Thoracic aorta (tissue), 2 donors: Measurements from ENCODE around the gene RGR. TPM values are rescaled to one million over a fixed set of nuclear protein-coding genes. Genes with fewer than 3 reads are reported as not detected.

Source experiments
- ATAC-seq: fragments of 150-250 bp; one replicate; pipeline ENCODE4 v1.8.0; 2017; ENCODE audit warnings: low read depth; ENCODE audit not compliant: insufficient number of reproducible peaks, low FRiP score
- DNase-seq: peaks from one replicate; pipeline ENCODE4 v3.0.0-alpha.2; 2020; ENCODE audit warnings: low spot score
- H3K27ac ChIP-seq, 2 donors: fragments of 200-600 bp; sonication (generic); 1 replicate in 1 of 2; 2 replicates in 1 of 2; pipeline ENCODE4 v1.5.1; 2016; ENCODE audit warnings: mild to moderate bottlenecking in 2 of 2, moderate library complexity in 2 of 2
- H3K27me3 ChIP-seq: fragments of 200-600 bp; sonication (generic); replicated peaks from 2 replicates; pipeline ENCODE4 v1.6.0; 2016; ENCODE audit warnings: mild to moderate bottlenecking; ENCODE audit not compliant: insufficient read depth
- H3K36me3 ChIP-seq: fragments of 200-600 bp; sonication (generic); one replicate; pipeline ENCODE4 v1.5.1; 2016
- H3K4me1 ChIP-seq, 2 donors: fragments of 200-600 bp; sonication (generic); 1 replicate in 1 of 2; 2 replicates in 1 of 2; pipeline versions ENCODE4 v1.5.1 to v1.6.0; 2016; ENCODE audit warnings: low read depth in 2 of 2, mild to moderate bottlenecking in 1 of 2; ENCODE audit not compliant: control insufficient read depth in 1 of 2
- H3K4me3 ChIP-seq: fragments of 200-600 bp; sonication (generic); 2 replicates; pipeline ENCODE4 v1.5.1; 2016; ENCODE audit warnings: mild to moderate bottlenecking
- H3K9me3 ChIP-seq: fragments of 200-600 bp; sonication (generic); 2 replicates; pipeline ENCODE4 v1.5.1; 2016
- total RNA-seq, 2 donors: library from RNA; depleted of rRNA; stranded (reverse); fragments of >200 nt; gene quantifications; one replicate each; pipeline versions ENCODE4 v1.1.0 to v1.2.3, GENCODE V29; 2016
- TF ChIP-seq, protein P1 (sequence below): fragments of 200-600 bp; sonication (generic); IDR thresholded peaks from one replicate; pipeline ENCODE4 v1.5.1; 2019; ENCODE audit warnings: antibody characterized with exemption

RGR gene
- total RNA-seq, 2 donors from 2014 or later = not detected

DNA sequence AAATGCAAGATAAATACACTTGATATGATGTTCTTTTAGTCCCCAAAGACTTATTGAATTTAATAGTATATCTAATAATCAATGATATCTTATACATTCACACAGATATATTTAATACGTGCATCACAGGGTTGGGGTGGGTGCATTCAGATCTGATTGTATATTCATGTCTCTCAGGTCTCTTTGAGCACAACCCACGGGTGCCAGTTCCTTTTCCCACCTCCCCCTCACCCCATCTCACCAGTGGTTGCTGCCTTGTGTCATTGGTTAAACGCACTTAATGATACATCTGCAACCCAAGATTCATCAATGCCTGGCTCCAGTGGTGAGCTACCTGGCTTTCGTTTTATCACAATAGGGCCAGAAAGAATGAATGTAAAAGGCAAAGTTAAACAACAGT is 9.8 kb upstream of the RGR start:
- H3K27ac ChIP-seq = no peak overlapping the region
- DNase-seq (no peak), ATAC-seq (no peak)
- H3K4me3 ChIP-seq = no peak overlapping the region
- H3K36me3 ChIP-seq = no peaks in the 10 kb centered on the region
- H3K9me3 ChIP-seq = no peaks in the 10 kb centered on the region
- TF ChIP-seq, protein P1, sequence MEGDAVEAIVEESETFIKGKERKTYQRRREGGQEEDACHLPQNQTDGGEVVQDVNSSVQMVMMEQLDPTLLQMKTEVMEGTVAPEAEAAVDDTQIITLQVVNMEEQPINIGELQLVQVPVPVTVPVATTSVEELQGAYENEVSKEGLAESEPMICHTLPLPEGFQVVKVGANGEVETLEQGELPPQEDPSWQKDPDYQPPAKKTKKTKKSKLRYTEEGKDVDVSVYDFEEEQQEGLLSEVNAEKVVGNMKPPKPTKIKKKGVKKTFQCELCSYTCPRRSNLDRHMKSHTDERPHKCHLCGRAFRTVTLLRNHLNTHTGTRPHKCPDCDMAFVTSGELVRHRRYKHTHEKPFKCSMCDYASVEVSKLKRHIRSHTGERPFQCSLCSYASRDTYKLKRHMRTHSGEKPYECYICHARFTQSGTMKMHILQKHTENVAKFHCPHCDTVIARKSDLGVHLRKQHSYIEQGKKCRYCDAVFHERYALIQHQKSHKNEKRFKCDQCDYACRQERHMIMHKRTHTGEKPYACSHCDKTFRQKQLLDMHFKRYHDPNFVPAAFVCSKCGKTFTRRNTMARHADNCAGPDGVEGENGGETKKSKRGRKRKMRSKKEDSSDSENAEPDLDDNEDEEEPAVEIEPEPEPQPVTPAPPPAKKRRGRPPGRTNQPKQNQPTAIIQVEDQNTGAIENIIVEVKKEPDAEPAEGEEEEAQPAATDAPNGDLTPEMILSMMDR = no peak
- H3K27me3 ChIP-seq = no peaks in the 10 kb centered on the region
- H3K4me1 ChIP-seq = no peaks in the 10 kb centered on the region

DNA sequence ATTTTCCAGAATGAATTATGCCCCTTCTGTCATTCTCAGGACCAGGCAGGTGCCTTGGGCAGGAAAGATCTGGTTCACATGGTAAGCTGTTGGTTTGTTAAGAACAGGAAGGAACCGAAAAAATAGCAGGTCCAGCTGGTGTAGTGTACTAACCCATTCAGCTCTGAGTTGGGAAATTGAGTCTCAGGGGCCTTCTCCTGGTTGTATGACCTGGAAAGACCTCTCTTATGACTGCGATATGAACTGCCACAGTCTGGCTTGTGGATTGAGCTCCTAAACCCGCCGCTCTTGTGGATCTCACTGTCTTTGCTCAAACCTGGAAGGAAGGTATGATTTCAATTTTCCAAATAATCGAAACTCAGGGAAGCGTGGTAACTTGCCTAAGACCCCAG is 8.1 kb upstream of the RGR start:
- Histone ChIP-seq H3K4me1 (no peaks in the 10 kb centered on the region), H3K4me3 (no peak overlapping the region), H3K36me3 (no peaks in the 10 kb centered on the region), H3K27ac (no peak overlapping the region), H3K27me3 (no peaks in the 10 kb centered on the region), H3K9me3 (no peaks in the 10 kb centered on the region)
- TF ChIP-seq, protein P1 = no peak
- DNase-seq (no peak), ATAC-seq (no peak)

DNA sequence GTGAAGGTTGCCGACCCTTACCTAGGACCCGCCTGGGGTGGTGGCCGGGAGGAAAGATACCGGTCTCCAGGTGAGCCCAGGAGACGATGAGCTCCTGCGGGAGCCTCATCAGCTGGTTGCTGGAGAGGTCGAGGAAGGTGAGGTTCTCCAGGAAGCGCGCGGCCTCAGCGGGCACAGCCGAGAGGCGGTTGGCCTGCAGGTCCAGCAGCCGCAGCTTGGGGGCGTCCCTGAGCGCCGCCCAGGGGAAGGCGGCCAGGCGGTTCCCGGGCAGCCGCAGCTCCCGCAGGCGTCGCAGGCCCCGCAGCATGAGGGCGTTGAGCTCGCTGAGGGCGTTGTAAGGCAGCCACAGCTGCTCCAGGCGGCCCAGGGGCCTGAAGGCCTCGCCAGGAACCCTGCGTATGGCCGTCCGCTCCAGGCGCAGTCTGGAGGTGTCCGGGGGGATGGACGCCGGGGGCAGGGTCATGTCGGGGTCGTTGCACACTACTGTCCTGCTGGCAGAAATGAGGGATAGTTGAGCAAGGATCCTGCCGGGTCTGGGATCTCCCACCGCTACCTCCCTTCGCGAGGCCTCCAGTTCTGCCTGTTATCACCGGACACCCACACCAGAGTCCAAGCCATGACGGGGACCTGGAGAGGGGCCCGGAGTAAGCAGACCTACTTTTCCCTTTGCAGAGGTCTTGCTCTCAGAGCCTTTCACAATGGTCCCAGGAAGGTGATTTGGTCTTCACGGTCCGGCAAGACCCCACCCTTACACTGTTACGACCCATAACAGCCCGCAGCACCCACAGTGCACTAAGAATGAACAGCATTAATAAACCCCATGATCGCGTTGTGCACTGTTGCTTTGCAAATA is 7.4 kb upstream of the RGR start:
- Histone ChIP-seq H3K9me3 (no peaks in the 10 kb centered on the region), H3K36me3 (no peaks in the 10 kb centered on the region), H3K27ac (no peak overlapping the region), H3K4me3 (no peak overlapping the region), H3K27me3 (no peaks in the 10 kb centered on the region), H3K4me1 (no peaks in the 10 kb centered on the region)
- DNase-seq (no peak), ATAC-seq (no peak)
- TF ChIP-seq, protein P1 = no peak

DNA sequence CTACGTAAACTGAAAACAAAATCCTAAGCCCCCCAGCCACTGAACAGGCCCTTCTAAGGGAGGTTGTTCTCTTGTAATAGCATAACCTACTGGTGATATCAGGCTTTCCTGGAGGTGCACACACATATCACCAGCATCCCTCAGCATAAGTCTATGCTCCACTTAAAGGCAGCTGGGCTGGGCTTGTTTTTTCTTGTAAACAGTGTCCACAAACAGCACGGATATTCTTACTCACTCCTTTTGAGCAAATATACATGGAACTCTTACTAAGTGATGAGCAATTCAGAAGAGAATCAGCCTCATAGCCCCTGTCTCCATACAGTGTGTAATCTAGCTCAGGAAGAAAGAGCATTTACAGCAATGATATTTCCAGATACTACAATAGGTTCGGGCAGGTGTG is 5.9 kb upstream of the RGR start:
- no peaks in the 10 kb centered on the region for H3K9me3 ChIP-seq
- no peak overlapping the region for H3K27ac ChIP-seq
- TF ChIP-seq, protein P1 = no peak
- H3K4me1 ChIP-seq = no peaks in the 10 kb centered on the region
- H3K27me3 ChIP-seq = no peaks in the 10 kb centered on the region
- ATAC-seq (no peak), DNase-seq (no peak)
- H3K36me3 ChIP-seq = no peaks in the 10 kb centered on the region
- H3K4me3 ChIP-seq = no peak overlapping the region

DNA sequence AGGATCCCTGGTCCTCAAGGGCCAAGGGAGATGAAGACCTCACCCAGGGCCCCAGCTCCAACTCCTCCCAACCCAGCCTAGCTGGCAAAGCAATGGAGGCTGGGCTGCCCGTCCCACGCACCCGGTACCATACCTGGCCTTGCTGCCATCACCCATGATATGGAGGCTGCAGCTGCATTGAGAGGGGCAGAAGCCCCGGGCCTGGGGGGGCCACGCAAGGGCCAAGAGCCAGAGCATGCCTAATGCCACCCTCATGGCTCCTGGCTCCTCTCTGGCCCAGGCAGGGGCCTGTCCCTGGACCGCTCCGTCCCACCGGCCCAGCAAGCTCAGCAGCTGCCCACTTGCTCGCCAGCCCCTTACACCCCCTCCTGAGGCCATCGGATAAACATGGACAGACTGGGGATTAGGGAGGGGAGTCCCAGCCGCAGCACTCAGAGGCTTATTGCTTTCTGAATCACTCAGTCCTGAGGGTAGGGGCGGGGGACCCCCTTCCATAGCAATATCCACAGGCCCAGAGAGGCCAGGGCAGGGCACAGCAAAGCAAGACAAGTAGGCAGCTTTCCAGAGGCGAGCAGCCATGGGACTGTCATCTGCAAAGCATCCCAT is 3.6 kb upstream of the RGR start, which contains the start of gene LRIT1:
LRIT1 (minus strand) TSS at position 362 of the 606 bp plus-strand sequence; CDS start at position 255, 107 bp downstream.
- Histone ChIP-seq H3K36me3 (no peaks in the 10 kb centered on the region), H3K4me3 (no peak within 1 kb of the TSS), H3K27ac (no peak within 1 kb of the TSS), H3K9me3 (no peaks in the 10 kb centered on the region), H3K4me1 (no peaks in the 10 kb centered on the region), H3K27me3 (no peaks in the 10 kb centered on the region)
- ATAC-seq = no peak
- DNase-seq = no peak
- TF ChIP-seq, protein P1 = no peak
